ENCODE measurements around the gene SNTG2.
"Not testable (repeated sequence)": the region's sequence is repeated elsewhere in the genome, so short reads cannot be mapped to it uniquely, and the experiment has no call there.

The SNTG2 gene
- 0 to 3.9 (median 0) reads per million in 17 experiments for total RNA-seq

GRCh38 chr2:950080-950966 lies at the start of gene SNTG2:
SNTG2 (plus strand) TSS chr2:950849; CDS start chr2:950997, 148 bp downstream.
- peak in 2 of 4 experiments; percentile 4 to 18 for DNase-seq

- DNase-seq, result no peak
Observed at GRCh38 chr2:902584-902983, 48.1 kb upstream of the SNTG2 start.

- DNase-seq, result no peak
Observed at GRCh38 chr2:903223-903900, 47.3 kb upstream of the SNTG2 start.

- DNase-seq, result no peak
Observed at GRCh38 chr2:904246-905024, 46.2 kb upstream of the SNTG2 start.

- no peak for DNase-seq
Observed at GRCh38 chr2:905091-905832, 45.4 kb upstream of the SNTG2 start.

GRCh38 chr2:905833-906140 lies 44.9 kb upstream of the SNTG2 start:
- no peak for DNase-seq

GRCh38 chr2:907706-908105 lies 42.9 kb upstream of the SNTG2 start:
- DNase-seq, result no peak

GRCh38 chr2:908568-908967 lies 42.1 kb upstream of the SNTG2 start:
- no peak for DNase-seq

GRCh38 chr2:909764-910379 lies 40.8 kb upstream of the SNTG2 start:
- not testable (repeated sequence) for DNase-seq

- no peak for DNase-seq
Observed at GRCh38 chr2:910698-911097, 40.0 kb upstream of the SNTG2 start.

- DNase-seq, result no peak
Observed at GRCh38 chr2:915979-916378, 34.7 kb upstream of the SNTG2 start.

- DNase-seq, result no peak
Observed at GRCh38 chr2:916935-917334, 33.7 kb upstream of the SNTG2 start.

GRCh38 chr2:919672-920071 lies 31.0 kb upstream of the SNTG2 start:
- no peak for DNase-seq

- DNase-seq, result no peak
Observed at GRCh38 chr2:920573-920972, 30.1 kb upstream of the SNTG2 start.

- DNase-seq, result no peak
Observed at GRCh38 chr2:920999-921398, 29.6 kb upstream of the SNTG2 start.

- no peak for DNase-seq
Observed at GRCh38 chr2:922185-922584, 28.5 kb upstream of the SNTG2 start.

GRCh38 chr2:923832-924601 lies 26.6 kb upstream of the SNTG2 start:
- no peak for DNase-seq

GRCh38 chr2:924701-925100 lies 25.9 kb upstream of the SNTG2 start:
- DNase-seq, result no peak

- DNase-seq, result no peak
Observed at GRCh38 chr2:925309-925708, 25.3 kb upstream of the SNTG2 start.

- no peak for DNase-seq
Observed at GRCh38 chr2:925711-926110, 24.9 kb upstream of the SNTG2 start.

GRCh38 chr2:926259-926793 lies 24.3 kb upstream of the SNTG2 start:
- DNase-seq, result no peak
